ENCODE measurements around the gene TICAM1. TPM values are rescaled to one million over a fixed set of nuclear protein-coding genes. Genes with fewer than 3 reads are reported as not detected.

Gene TICAM1
- total and polyA plus RNA-seq, 2 of the 13 experiments (the other 11 are each of a cell fraction or from before 2014, with no cell fraction given) = 0.33 to 0.95 TPM

DNA sequence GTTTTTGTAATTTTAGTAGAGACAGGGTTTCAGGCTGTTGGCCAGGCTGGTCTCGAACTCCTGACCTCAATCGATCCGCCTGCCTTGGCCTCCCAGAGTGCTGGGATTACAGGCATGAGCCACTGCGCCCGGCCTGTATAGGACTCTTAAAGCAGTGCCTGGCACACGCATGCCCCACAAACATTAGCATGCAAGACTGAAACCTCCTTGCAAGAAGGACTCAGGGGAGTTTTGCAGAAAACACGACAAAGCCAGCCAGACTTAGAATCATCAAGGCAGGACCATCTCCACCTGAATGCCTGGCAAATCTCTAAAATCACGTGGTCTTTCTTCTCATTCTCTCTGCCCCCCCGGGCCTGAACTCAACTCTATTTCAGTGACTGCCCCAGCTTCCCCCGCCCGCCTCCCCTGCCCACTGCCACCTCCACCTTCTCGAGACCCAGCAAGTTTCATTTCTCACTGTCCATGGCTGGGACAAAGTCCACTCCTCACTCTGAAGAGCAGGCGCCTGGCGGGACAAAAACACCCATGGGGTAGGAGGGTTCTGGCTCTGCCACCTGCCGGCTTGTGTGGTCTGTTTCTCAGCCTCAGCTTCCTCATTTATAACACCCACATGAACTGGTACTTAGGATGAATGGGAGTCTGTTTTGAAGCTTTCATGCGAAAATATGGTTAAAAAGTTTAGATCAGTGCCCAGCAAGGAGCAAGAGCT, 2.4 kb downstream of the TICAM1 start (continued):
- TF ChIP-seq, protein P1, sequence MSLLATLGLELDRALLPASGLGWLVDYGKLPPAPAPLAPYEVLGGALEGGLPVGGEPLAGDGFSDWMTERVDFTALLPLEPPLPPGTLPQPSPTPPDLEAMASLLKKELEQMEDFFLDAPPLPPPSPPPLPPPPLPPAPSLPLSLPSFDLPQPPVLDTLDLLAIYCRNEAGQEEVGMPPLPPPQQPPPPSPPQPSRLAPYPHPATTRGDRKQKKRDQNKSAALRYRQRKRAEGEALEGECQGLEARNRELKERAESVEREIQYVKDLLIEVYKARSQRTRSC (CRISPR knock-in tag; IDR thresholded peaks at IDR 0.05; ENCODE audit: low read depth) = no peak
- TF ChIP-seq, protein P2, sequence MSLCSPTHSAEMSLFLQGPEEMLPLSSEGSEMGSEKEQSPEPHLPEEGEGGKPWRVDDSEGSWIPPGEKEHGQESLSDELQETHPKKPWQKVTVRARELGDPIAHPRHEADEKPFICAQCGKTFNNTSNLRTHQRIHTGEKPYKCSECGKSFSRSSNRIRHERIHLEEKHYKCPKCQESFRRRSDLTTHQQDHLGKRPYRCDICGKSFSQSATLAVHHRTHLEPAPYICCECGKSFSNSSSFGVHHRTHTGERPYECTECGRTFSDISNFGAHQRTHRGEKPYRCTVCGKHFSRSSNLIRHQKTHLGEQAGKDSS (CRISPR knock-in tag; IDR thresholded peaks at IDR 0.05; ENCODE audit: borderline replicate concordance, low read depth) = no peak
- peak; percentile 36; the same call in 1 of the 2 replicates for TF ChIP-seq RXRB (CRISPR knock-in tag; IDR thresholded peaks at IDR 0.05; ENCODE audit: borderline replicate concordance)
- TF ChIP-seq, protein P3, sequence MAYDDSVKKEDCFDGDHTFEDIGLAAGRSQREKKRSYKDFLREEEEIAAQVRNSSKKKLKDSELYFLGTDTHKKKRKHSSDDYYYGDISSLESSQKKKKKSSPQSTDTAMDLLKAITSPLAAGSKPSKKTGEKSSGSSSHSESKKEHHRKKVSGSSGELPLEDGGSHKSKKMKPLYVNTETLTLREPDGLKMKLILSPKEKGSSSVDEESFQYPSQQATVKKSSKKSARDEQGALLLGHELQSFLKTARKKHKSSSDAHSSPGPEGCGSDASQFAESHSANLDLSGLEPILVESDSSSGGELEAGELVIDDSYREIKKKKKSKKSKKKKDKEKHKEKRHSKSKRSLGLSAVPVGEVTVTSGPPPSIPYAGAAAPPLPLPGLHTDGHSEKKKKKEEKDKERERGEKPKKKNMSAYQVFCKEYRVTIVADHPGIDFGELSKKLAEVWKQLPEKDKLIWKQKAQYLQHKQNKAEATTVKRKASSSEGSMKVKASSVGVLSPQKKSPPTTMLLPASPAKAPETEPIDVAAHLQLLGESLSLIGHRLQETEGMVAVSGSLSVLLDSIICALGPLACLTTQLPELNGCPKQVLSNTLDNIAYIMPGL (CRISPR knock-in tag; IDR thresholded peaks at IDR 0.05; ENCODE audit: borderline replicate concordance in 1 of 2, low read depth in 1 of 2) = peak; percentile 41 to 52; a peak in 2 of 4 replicates
- TF ChIP-seq EHMT2 (IDR thresholded peaks at IDR 0.05; ENCODE audit: borderline replicate concordance, low read depth, low read length) = no peak
- peak; percentile 80 for TF ChIP-seq HNF4A (CRISPR knock-in tag; IDR thresholded peaks at IDR 0.05)
- peak; percentile 58 for TF ChIP-seq SAP130 (CRISPR knock-in tag; IDR thresholded peaks at IDR 0.05; ENCODE audit: low read depth)
- TF ChIP-seq, protein P4, sequence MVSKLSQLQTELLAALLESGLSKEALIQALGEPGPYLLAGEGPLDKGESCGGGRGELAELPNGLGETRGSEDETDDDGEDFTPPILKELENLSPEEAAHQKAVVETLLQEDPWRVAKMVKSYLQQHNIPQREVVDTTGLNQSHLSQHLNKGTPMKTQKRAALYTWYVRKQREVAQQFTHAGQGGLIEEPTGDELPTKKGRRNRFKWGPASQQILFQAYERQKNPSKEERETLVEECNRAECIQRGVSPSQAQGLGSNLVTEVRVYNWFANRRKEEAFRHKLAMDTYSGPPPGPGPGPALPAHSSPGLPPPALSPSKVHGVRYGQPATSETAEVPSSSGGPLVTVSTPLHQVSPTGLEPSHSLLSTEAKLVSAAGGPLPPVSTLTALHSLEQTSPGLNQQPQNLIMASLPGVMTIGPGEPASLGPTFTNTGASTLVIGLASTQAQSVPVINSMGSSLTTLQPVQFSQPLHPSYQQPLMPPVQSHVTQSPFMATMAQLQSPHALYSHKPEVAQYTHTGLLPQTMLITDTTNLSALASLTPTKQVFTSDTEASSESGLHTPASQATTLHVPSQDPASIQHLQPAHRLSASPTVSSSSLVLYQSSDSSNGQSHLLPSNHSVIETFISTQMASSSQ (IDR thresholded peaks at IDR 0.05; ENCODE audit: low read depth) = no peak
- TF ChIP-seq, protein P4 (CRISPR knock-in tag; IDR thresholded peaks at IDR 0.05; ENCODE audit: borderline replicate concordance) = no peak
- no peak for TF ChIP-seq CBX2 (IDR thresholded peaks at IDR 0.05; ENCODE audit: low read depth, low read length)
- TF ChIP-seq CBX2 (CRISPR knock-in tag; IDR thresholded peaks at IDR 0.05; ENCODE audit: low read depth) = no peak
- no peak for TF ChIP-seq ZNF570 (CRISPR knock-in tag; IDR thresholded peaks at IDR 0.05; ENCODE audit: borderline replicate concordance)
- TF ChIP-seq ZNF670 (CRISPR knock-in tag; IDR thresholded peaks at IDR 0.05; ENCODE audit: borderline replicate concordance) = no peak
- TF ChIP-seq TBP (CRISPR knock-in tag; IDR thresholded peaks at IDR 0.05) = no peak
- TF ChIP-seq ZSCAN9 (CRISPR knock-in tag; IDR thresholded peaks at IDR 0.05; ENCODE audit: borderline replicate concordance) = no peak
- TF ChIP-seq HDAC1 (CRISPR knock-in tag; IDR thresholded peaks at IDR 0.05) = no peak; the same call in 1 of the 2 replicates
- peak; percentile 75 for TF ChIP-seq GATAD2A (CRISPR knock-in tag; IDR thresholded peaks at IDR 0.05)
- 0 out of 2 replicates have a peak, but pooled peaks have one; percentile 25 for TF ChIP-seq IRF2 (CRISPR knock-in tag; IDR thresholded peaks at IDR 0.05)
- peak; percentile 35 for TF ChIP-seq XRCC5 (optimal IDR thresholded peaks at IDR 0.05; ENCODE audit: low read length)
- TF ChIP-seq CHD2 (IDR thresholded peaks at IDR 0.05; ENCODE audit: low read depth, low read length) = no peak
- TF ChIP-seq, protein P5, sequence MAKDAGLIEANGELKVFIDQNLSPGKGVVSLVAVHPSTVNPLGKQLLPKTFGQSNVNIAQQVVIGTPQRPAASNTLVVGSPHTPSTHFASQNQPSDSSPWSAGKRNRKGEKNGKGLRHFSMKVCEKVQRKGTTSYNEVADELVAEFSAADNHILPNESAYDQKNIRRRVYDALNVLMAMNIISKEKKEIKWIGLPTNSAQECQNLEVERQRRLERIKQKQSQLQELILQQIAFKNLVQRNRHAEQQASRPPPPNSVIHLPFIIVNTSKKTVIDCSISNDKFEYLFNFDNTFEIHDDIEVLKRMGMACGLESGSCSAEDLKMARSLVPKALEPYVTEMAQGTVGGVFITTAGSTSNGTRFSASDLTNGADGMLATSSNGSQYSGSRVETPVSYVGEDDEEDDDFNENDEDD (CRISPR knock-in tag; IDR thresholded peaks at IDR 0.05; ENCODE audit: borderline replicate concordance) = peak; percentile 33; the same call in 1 of the 2 replicates
- peak; percentile 8; the same call in 1 of the 2 replicates for TF ChIP-seq RAD51 (IDR thresholded peaks at IDR 0.05; ENCODE audit: borderline replicate concordance)

All from HepG2 (cell line).